ENCODE data around the gene INO80E.

DNA sequence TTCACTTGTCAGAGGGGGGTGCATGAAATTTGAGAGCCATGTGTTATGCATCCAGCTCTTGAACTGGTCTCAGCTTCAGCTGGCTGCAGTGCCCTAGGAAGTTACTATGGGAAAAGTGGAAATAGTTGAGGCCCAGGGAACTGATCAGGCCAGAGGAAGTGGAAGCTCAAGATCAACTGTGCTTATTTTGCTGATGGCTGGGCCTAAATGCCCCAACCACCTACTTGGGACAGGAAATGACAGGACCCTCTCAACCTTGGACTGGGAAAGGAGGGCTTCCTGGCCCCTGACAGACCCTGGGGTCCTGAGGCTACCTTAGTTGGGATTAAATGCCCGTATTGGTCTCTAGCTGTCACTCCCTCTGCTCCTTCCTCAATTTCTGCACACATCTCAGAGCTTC lies 23.5 kb upstream of the INO80E start:
- TF ChIP-seq CTCF (IDR thresholded peaks at IDR 0.05; ENCODE audit: insufficient read depth, low read length) = no peak
- TF ChIP-seq, protein P1, sequence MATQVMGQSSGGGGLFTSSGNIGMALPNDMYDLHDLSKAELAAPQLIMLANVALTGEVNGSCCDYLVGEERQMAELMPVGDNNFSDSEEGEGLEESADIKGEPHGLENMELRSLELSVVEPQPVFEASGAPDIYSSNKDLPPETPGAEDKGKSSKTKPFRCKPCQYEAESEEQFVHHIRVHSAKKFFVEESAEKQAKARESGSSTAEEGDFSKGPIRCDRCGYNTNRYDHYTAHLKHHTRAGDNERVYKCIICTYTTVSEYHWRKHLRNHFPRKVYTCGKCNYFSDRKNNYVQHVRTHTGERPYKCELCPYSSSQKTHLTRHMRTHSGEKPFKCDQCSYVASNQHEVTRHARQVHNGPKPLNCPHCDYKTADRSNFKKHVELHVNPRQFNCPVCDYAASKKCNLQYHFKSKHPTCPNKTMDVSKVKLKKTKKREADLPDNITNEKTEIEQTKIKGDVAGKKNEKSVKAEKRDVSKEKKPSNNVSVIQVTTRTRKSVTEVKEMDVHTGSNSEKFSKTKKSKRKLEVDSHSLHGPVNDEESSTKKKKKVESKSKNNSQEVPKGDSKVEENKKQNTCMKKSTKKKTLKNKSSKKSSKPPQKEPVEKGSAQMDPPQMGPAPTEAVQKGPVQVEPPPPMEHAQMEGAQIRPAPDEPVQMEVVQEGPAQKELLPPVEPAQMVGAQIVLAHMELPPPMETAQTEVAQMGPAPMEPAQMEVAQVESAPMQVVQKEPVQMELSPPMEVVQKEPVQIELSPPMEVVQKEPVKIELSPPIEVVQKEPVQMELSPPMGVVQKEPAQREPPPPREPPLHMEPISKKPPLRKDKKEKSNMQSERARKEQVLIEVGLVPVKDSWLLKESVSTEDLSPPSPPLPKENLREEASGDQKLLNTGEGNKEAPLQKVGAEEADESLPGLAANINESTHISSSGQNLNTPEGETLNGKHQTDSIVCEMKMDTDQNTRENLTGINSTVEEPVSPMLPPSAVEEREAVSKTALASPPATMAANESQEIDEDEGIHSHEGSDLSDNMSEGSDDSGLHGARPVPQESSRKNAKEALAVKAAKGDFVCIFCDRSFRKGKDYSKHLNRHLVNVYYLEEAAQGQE (IDR thresholded peaks at IDR 0.05; ENCODE audit: insufficient replicate concordance, low read depth) = no peak
